ENCODE measurements around the gene TBC1D1.

DNA sequence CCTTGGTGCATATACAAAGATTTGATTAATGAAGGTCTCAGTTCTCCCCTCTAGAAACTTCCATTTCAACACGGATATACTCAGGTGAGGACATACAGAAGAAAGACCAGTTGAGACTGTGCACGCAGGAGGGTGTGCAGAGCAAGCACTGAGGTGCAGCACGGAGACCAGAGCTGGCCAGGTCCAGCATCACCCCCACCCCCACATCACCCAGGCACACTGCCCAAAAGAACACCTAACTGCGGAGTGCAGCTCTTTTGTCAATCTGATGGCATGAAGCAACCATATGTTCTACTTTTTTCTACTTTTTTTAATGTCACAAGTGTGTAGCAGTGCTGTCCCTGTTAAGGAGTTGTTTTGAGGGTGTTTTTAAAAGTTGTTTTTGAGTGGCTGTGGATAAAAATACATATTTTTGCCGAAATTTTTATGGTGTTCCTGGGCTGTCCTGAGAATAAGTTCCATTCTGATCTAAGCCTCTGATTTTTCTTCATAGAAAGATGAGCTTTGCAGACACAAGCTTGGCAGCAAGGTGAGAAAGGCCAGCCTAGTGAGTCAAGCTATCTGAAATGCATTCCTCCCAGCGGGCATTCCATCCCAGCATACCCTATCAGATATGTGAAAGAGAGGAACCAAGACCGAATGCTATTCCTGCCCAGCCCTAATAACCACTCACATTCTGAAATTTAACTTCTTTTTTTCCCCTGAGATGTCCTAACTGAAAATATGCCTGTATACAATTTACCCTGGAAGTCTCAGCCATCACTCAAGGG, 243.0 kb downstream of the TBC1D1 start:
- TF ChIP-seq, protein P1, sequence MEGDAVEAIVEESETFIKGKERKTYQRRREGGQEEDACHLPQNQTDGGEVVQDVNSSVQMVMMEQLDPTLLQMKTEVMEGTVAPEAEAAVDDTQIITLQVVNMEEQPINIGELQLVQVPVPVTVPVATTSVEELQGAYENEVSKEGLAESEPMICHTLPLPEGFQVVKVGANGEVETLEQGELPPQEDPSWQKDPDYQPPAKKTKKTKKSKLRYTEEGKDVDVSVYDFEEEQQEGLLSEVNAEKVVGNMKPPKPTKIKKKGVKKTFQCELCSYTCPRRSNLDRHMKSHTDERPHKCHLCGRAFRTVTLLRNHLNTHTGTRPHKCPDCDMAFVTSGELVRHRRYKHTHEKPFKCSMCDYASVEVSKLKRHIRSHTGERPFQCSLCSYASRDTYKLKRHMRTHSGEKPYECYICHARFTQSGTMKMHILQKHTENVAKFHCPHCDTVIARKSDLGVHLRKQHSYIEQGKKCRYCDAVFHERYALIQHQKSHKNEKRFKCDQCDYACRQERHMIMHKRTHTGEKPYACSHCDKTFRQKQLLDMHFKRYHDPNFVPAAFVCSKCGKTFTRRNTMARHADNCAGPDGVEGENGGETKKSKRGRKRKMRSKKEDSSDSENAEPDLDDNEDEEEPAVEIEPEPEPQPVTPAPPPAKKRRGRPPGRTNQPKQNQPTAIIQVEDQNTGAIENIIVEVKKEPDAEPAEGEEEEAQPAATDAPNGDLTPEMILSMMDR (IDR thresholded peaks at IDR 0.05; ENCODE audit: control extremely low read depth in 1 of 3, insufficient read depth in 1 of 3, low read depth in 1 of 3, low read length in 3 of 3) = no peak
- no peak for TF ChIP-seq BCL11A (IDR thresholded peaks at IDR 0.05; ENCODE audit: low read depth in 2 of 2, low read length in 2 of 2)
- no peak for TF ChIP-seq RAD21 (IDR thresholded peaks at IDR 0.05 in 1 of 2, conservative IDR thresholded peaks at IDR 0.05 in 1 of 2; ENCODE audit: low read depth in 2 of 2, low read length in 2 of 2)
- TF ChIP-seq RFX5 (IDR thresholded peaks at IDR 0.05; ENCODE audit: borderline replicate concordance, low read depth, low read length) = no peak
- TF ChIP-seq SP1 (IDR thresholded peaks at IDR 0.05; ENCODE audit: low read depth, low read length) = no peak
- no peak for TF ChIP-seq CBX8 (IDR thresholded peaks at IDR 0.05; ENCODE audit: borderline replicate concordance, low read depth, low read length)
- no peak for TF ChIP-seq NANOG (IDR thresholded peaks at IDR 0.05; ENCODE audit: insufficient read depth, low read depth, low read length, poor library complexity, severe bottlenecking)
- no peak for TF ChIP-seq ZNF274 (IDR thresholded peaks at IDR 0.05; ENCODE audit: borderline replicate concordance, extremely low read depth, low read length)
- TF ChIP-seq POLR2A (IDR thresholded peaks at IDR 0.05; ENCODE audit: control extremely low read depth in 1 of 2, low read depth in 2 of 2, low read length in 2 of 2) = no peak
- TF ChIP-seq CHD1 (IDR thresholded peaks at IDR 0.05; ENCODE audit: low read depth, low read length) = no peak
- no peak for TF ChIP-seq CEBPB (IDR thresholded peaks at IDR 0.05; ENCODE audit: low read depth, low read length)
- TF ChIP-seq POLR2AphosphoS5 (IDR thresholded peaks at IDR 0.05; ENCODE audit: low read depth, low read length) = no peak
- TF ChIP-seq, protein P2, sequence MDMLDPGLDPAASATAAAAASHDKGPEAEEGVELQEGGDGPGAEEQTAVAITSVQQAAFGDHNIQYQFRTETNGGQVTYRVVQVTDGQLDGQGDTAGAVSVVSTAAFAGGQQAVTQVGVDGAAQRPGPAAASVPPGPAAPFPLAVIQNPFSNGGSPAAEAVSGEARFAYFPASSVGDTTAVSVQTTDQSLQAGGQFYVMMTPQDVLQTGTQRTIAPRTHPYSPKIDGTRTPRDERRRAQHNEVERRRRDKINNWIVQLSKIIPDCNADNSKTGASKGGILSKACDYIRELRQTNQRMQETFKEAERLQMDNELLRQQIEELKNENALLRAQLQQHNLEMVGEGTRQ (IDR thresholded peaks at IDR 0.05; ENCODE audit: low read length) = no peak
- TF ChIP-seq HDAC6 (IDR thresholded peaks at IDR 0.05; ENCODE audit: low read depth, low read length) = no peak
